DND-41 (cell line): ENCODE measurements around the gene ADAMTS9.

Experiments used
- EZH2 ChIP-seq: IDR thresholded peaks from 3 replicates; pipeline ENCODE4 v1.6.1; 2012; ENCODE audit warnings: borderline replicate concordance, low read depth, mild to moderate bottlenecking, moderate library complexity, low read length, inconsistent platforms; ENCODE audit not compliant: severe bottlenecking
- TF ChIP-seq, protein P1 (sequence below): IDR thresholded peaks from 2 replicates; pipeline ENCODE4 v1.5.1; 2012; ENCODE audit warnings: borderline replicate concordance, low read length, moderate library complexity, mild to moderate bottlenecking; ENCODE audit not compliant: poor library complexity, severe bottlenecking; ENCODE audit errors: extremely low read depth

DNA sequence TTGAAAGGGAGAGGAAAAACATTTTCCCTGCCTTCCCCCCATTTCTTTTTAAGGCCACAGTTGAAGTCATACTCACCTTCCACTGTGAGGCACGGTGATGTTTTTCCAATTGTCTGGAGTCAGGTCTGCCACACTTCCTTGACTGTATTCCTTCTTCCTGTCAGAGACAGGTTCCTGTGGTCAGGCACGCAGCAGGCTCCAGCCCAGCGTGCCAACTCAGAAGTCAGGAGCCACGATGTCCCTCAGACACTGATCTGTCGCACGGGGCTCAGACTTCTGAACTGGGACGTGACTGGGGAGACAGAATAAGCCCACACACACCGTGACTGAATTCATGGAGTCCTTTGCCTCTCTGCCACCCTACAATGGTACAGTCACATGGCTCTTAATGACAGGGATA is 41.2 kb upstream of the ADAMTS9 start:
- TF ChIP-seq, protein P1, sequence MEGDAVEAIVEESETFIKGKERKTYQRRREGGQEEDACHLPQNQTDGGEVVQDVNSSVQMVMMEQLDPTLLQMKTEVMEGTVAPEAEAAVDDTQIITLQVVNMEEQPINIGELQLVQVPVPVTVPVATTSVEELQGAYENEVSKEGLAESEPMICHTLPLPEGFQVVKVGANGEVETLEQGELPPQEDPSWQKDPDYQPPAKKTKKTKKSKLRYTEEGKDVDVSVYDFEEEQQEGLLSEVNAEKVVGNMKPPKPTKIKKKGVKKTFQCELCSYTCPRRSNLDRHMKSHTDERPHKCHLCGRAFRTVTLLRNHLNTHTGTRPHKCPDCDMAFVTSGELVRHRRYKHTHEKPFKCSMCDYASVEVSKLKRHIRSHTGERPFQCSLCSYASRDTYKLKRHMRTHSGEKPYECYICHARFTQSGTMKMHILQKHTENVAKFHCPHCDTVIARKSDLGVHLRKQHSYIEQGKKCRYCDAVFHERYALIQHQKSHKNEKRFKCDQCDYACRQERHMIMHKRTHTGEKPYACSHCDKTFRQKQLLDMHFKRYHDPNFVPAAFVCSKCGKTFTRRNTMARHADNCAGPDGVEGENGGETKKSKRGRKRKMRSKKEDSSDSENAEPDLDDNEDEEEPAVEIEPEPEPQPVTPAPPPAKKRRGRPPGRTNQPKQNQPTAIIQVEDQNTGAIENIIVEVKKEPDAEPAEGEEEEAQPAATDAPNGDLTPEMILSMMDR, result no peak
- TF ChIP-seq EZH2, result no peak
